ENCODE results near the gene KIF2B.
"Not testable (repeated sequence)": the region's sequence is repeated elsewhere in the genome, so short reads cannot be mapped to it uniquely, and the experiment has no call there.

Gene KIF2B, protein sequence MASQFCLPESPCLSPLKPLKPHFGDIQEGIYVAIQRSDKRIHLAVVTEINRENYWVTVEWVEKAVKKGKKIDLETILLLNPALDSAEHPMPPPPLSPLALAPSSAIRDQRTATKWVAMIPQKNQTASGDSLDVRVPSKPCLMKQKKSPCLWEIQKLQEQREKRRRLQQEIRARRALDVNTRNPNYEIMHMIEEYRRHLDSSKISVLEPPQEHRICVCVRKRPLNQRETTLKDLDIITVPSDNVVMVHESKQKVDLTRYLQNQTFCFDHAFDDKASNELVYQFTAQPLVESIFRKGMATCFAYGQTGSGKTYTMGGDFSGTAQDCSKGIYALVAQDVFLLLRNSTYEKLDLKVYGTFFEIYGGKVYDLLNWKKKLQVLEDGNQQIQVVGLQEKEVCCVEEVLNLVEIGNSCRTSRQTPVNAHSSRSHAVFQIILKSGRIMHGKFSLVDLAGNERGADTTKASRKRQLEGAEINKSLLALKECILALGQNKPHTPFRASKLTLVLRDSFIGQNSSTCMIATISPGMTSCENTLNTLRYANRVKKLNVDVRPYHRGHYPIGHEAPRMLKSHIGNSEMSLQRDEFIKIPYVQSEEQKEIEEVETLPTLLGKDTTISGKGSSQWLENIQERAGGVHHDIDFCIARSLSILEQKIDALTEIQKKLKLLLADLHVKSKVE

GRCh38 chr17:53822764-53823163 is at the start of gene KIF2B:
Gene KIF2B, plus strand, starts transcription at chr17:53822927. Its CDS starts 107 bp downstream, at chr17:53823034.
- DNase-seq (ENCODE audit: low spot score) = no peak

DNA sequence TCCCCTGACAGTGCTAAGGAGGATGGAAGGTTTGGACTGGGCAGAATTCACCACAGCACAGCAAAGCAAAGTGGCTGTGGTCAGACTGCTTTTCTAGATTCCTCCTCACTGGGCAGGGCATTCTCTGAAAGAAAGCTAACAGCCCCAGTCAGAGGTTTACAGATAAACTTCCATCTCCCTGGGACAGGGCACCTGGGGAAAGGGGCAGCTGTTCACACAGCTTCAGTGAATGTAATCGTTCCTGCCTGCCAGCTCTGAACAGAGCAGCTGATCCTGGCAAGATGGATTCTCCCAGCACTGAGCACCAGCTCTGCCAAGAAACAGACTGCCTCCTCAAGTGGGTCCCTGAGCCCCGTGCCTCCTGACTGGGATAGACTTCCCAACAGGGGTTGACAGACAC is 42.4 kb upstream of the KIF2B start:
- no peak for DNase-seq (ENCODE audit: low spot score)

GRCh38 chr17:53791551-53791950 is 31.2 kb upstream of the KIF2B start:
- DNase-seq (ENCODE audit: low spot score) = no peak

DNA sequence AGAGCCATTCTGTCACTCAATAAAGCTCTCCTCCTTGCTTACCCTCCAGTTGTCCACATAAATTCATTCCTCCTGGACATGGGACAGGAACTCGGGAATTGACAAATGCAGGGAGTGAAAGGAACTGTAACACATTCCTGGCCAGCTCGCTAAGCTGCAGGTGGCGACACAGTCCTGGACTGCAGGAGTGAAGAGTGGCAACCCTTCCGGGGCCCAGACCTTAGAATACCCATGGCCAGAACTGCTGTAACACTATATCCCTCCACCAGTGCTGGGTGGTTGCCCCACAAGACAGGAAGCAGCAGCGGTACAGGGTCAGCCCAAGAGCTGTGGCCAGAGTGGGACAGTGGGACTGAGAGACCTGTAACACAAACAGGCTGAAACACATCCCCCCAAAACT is 30.3 kb upstream of the KIF2B start:
- no peak for DNase-seq (ENCODE audit: low spot score)

DNA sequence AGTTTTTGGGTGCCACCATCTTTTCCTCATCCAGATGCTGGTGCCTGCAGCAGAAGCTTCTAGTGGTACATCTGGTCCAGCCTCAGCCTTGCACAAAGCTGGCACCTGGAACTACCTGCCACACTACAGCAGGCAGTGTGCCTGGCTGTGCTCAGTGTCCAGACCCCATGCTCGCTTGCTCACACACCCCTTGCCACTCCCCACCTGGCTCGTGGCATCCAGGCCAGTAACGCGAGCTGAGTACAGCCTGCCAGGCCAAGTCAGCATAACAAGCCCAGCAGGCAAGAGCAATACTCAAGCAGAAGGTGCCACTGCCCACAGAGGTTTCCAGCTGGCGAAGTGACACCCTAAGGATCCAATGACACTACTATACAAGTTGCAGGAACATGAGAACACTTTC is 29.7 kb upstream of the KIF2B start:
- no peak for DNase-seq (ENCODE audit: low spot score)

- DNase-seq (ENCODE audit: low spot score) = no peak
Measured at GRCh38 chr17:53794875-53795274, 27.9 kb upstream of the KIF2B start.

GRCh38 chr17:53796642-53797041 is 26.1 kb upstream of the KIF2B start:
- DNase-seq (ENCODE audit: low spot score) = no peak

DNA sequence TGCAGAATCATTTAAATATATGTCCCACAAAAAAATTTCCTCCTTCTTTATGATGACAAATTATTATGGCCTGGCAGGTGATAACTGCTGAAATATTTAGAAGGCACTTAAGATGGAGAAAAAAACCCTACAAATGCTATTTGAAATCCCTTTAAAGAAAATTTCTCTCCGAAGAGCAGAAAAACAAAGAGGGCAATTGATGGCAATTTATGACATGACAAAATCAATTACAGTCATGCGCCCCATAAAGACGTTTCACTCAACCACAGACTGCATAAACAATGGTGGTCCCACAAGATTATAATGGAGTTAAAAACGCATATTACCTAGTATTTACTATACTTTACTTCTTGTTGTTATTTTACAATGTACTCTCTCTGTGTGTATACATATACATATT is 25.2 kb upstream of the KIF2B start:
- no peak for DNase-seq (ENCODE audit: low spot score)

GRCh38 chr17:53804437-53804836 is 18.3 kb upstream of the KIF2B start:
- DNase-seq (ENCODE audit: low spot score) = no peak

GRCh38 chr17:53806473-53806872 is 16.3 kb upstream of the KIF2B start:
- no peak for DNase-seq (ENCODE audit: low spot score)

DNA sequence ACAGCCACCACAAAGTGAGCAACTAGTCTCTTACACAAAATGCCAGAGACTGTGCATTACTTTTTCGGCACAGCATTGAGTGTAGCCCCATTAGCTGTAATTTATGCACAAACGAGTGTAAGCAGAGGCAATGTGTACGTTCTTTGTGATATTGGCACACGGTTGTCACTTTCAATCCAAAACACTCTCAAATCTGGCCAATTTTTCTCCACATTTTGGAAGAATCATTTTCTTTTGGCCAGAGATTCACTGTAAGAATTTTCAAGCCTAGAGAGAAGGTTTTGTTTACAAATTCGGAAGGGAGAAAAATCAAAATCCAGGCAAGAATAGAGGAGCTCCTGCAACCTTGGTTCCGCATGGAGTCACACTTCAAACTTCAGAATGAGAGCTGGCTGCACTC is 15.4 kb upstream of the KIF2B start:
- DNase-seq (ENCODE audit: low spot score) = no peak

DNA sequence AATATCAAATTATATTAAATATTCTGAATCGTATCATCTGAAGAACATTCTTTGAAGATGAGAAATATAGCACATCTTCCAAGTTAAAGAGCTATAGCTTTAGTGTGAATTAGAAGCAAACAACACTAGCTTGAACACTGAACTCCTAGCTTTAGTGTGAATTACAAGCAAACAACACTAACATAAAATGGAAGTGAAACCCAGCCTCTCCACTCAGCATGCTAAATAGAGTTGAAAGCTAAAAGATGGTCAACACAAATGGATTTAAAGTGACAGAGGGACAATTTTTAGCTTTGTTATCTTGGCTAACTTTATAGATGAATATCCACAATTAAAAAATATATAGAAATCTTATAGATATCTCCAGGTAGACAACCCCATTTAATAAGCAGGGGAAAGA is 4.5 kb upstream of the KIF2B start:
- no peak for DNase-seq (ENCODE audit: low spot score)

GRCh38 chr17:53818929-53819328 is 3.8 kb upstream of the KIF2B start:
- no peak for DNase-seq (ENCODE audit: low spot score)

GRCh38 chr17:53819956-53820355 is 2.8 kb upstream of the KIF2B start:
- no peak for DNase-seq (ENCODE audit: low spot score)

GRCh38 chr17:53823341-53824050 is 769 bp downstream of the KIF2B start:
- DNase-seq (ENCODE audit: low spot score) = no peak

- not testable (repeated sequence) for DNase-seq (ENCODE audit: low spot score)
Measured at GRCh38 chr17:53834771-53835170, 12.0 kb downstream of the KIF2B start.

- DNase-seq (ENCODE audit: low spot score) = no peak
Measured at GRCh38 chr17:53837131-53837530, 14.4 kb downstream of the KIF2B start.

DNA sequence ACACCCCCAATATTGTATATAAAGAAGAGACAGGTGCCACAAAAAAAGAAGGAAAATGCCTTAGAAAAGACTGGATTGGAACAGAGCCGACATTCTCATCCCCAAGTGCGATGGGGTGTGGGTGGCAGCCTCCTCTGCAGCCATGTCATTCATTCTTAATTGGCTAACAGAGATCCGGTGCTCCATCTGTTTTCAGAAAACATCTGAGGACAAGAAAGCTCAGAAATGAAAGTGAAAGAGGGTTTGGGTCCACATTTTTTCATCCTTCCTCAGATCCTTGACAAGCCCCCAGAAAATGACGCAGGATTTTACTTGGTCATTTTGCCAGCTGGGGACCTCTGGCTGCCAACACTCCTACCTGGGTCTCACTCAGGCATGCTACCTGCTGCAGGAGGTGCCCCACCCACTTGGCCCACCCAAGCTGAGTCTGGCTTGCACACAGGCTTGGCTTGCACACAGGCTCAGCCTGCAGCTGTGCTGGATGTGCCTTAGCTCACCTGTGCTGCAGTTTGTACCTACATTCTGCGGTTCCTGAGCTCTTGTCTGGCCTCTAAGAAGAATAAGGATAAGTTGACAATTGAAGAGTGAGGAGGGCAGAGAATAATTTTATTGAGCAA is 21.9 kb downstream of the KIF2B start:
- DNase-seq (ENCODE audit: low spot score) = no peak

- not testable (repeated sequence) for DNase-seq (ENCODE audit: low spot score)
Measured at GRCh38 chr17:53871128-53871527, 48.4 kb downstream of the KIF2B start.
